ELR (cell line): ENCODE results near the gene CACTIN.
"Not testable (repeated sequence)": the region's sequence is repeated elsewhere in the genome, so short reads cannot be mapped to it uniquely, and the experiment has no call there.

Source experiments
- DNase-seq: peaks from one replicate; pipeline ENCODE4 v3.0.0-alpha.2; 2015; ENCODE audit warnings: low read depth

CACTIN gene

GRCh38 chr19:3663838-3664237 lies 37.2 kb upstream of the CACTIN start:
- no peak for DNase-seq

GRCh38 chr19:3661284-3662238 lies 35.0 kb upstream of the CACTIN start:
- no peak for DNase-seq

GRCh38 chr19:3660493-3661219 lies 34.1 kb upstream of the CACTIN start:
- DNase-seq: no peak

- no peak for DNase-seq
Observed at GRCh38 chr19:3659746-3660112, 33.1 kb upstream of the CACTIN start.

GRCh38 chr19:3658870-3659745 lies 32.5 kb upstream of the CACTIN start:
- DNase-seq: no peak

GRCh38 chr19:3658004-3658869 lies 31.6 kb upstream of the CACTIN start:
- DNase-seq: no peak

- DNase-seq: no peak
Observed at GRCh38 chr19:3657395-3657769, 30.8 kb upstream of the CACTIN start.

- peak; percentile 25 for DNase-seq
Observed at GRCh38 chr19:3656747-3657394, 30.3 kb upstream of the CACTIN start.

- DNase-seq: peak; percentile 96
Observed at GRCh38 chr19:3656073-3656746, 29.6 kb upstream of the CACTIN start.

- DNase-seq: peak; percentile 99
Observed at GRCh38 chr19:3655402-3656072, 28.9 kb upstream of the CACTIN start.

GRCh38 chr19:3653865-3654513 lies 27.4 kb upstream of the CACTIN start:
- peak; percentile 42 for DNase-seq

GRCh38 chr19:3653081-3653795 lies 26.6 kb upstream of the CACTIN start:
- DNase-seq: no peak

GRCh38 chr19:3652422-3652821 lies 25.8 kb upstream of the CACTIN start:
- no peak for DNase-seq

GRCh38 chr19:3651684-3652083 lies 25.1 kb upstream of the CACTIN start:
- no peak for DNase-seq

- no peak for DNase-seq
Observed at GRCh38 chr19:3649888-3650287, 23.3 kb upstream of the CACTIN start.

GRCh38 chr19:3648037-3648905 lies 21.7 kb upstream of the CACTIN start:
- DNase-seq: no peak

- not testable (repeated sequence) for DNase-seq
Observed at GRCh38 chr19:3647102-3647501, 20.5 kb upstream of the CACTIN start.
